Neural cell (in vitro differentiated cells): ENCODE measurements around the gene PPP1R13B.

Source experiments
- CTCF ChIP-seq: fragments of 450-650 bp; IDR thresholded peaks from 2 replicates; pipeline ENCODE4 v1.5.1; 2014; ENCODE audit warnings: antibody characterized with exemption, mild to moderate bottlenecking, moderate library complexity; ENCODE audit not compliant: poor library complexity, severe bottlenecking
- POLR2AphosphoS5 ChIP-seq: IDR thresholded peaks from 2 replicates; pipeline ENCODE4 v1.6.1; 2012

- TF ChIP-seq CTCF (no peak), POLR2AphosphoS5 (no peak)
These were observed 113.1 kb downstream of the PPP1R13B start for GRCh38 chr14:103734081-103734888.
